Bronchial epithelial cell (primary cell): ENCODE data around the gene DYNLRB1. TPM values are rescaled to one million over a fixed set of nuclear protein-coding genes. Genes with fewer than 3 reads are reported as not detected.

Experiments
- DNase-seq: peaks from one replicate; pipeline ENCODE4 v3.0.0-alpha.2; 2010; ENCODE audit warnings: low read depth
- FAIRE-seq: peaks from 2 replicates; lab custom pipeline; 2011; peaks lifted over from hg19 to GRCh38; lab: Jason Lieb, UNC
- H3K27me3 ChIP-seq: 2 replicates; pipeline ENCODE4 v1.5.1; 2011; ENCODE audit warnings: low read length; ENCODE audit not compliant: control insufficient read depth, insufficient read depth
- H3K36me3 ChIP-seq: 2 replicates; pipeline ENCODE4 v1.5.1; 2011; ENCODE audit warnings: low read length; ENCODE audit not compliant: control insufficient read depth, insufficient read depth
- H3K4me3 ChIP-seq: 2 replicates; pipeline ENCODE4 v1.5.1; 2011; ENCODE audit warnings: mild to moderate bottlenecking, low read depth, low read length, control low read depth
- CTCF ChIP-seq: IDR thresholded peaks from 2 replicates; pipeline ENCODE4 v1.5.1; 2011; ENCODE audit warnings: mild to moderate bottlenecking, moderate library complexity, low read length, control low read depth, inconsistent platforms; ENCODE audit not compliant: insufficient read depth, severe bottlenecking
- total RNA-seq: library from RNA; depleted of rRNA; stranded (reverse); fragments of >200 nt; gene quantifications from 2 replicates; pipeline ENCODE4 v1.2.1, GENCODE V29; 2014

The DYNLRB1 gene
- total RNA-seq, 1 donor from 2014 or later: 12.6 TPM

- Histone ChIP-seq H3K4me3 (peak within 1 kb of the TSS; percentile 75), H3K27me3 (no peaks in the 10 kb centered on the region), H3K36me3 (no peaks in the 10 kb centered on the region)
- DNase-seq: peak; percentile 79
- no peak for TF ChIP-seq CTCF
- FAIRE-seq: no peak
These were observed 42.3 kb downstream of the DYNLRB1 start, which contains the start of gene MAP1LC3A for GRCh38 chr20:34558320-34559218. MAP1LC3A (plus strand) TSS chr20:34558718; CDS start chr20:34558869, 151 bp downstream.

- no peak for FAIRE-seq
These were observed 43.3 kb downstream of the DYNLRB1 start for GRCh38 chr20:34559311-34560140.

GRCh38 chr20:34560141-34560523 is 43.9 kb downstream of the DYNLRB1 start:
- Histone ChIP-seq H3K36me3 (no peaks in the 10 kb centered on the region), H3K4me3 (no peak overlapping the region), H3K27me3 (no peaks in the 10 kb centered on the region)
- FAIRE-seq: no peak
- DNase-seq: no peak
- no peak for TF ChIP-seq CTCF

More at GRCh38 chr20:34559311-34560140, 43.3 kb downstream of the DYNLRB1 start:
- DNase-seq: no peak
- Histone ChIP-seq H3K36me3 (no peaks in the 10 kb centered on the region), H3K27me3 (no peaks in the 10 kb centered on the region), H3K4me3 (peak overlapping the region; percentile 75)
- TF ChIP-seq CTCF: no peak

GRCh38 chr20:34560614-34561013 is 44.4 kb downstream of the DYNLRB1 start:
- Histone ChIP-seq H3K27me3 (no peaks in the 10 kb centered on the region), H3K36me3 (no peaks in the 10 kb centered on the region), H3K4me3 (no peak overlapping the region)
- DNase-seq (no peak), FAIRE-seq (no peak)
- no peak for TF ChIP-seq CTCF

- Histone ChIP-seq H3K27me3 (no peaks in the 10 kb centered on the region), H3K4me3 (no peak overlapping the region), H3K36me3 (no peaks in the 10 kb centered on the region)
- DNase-seq (no peak), FAIRE-seq (peak; percentile 70)
- no peak for TF ChIP-seq CTCF
These were observed 45.4 kb downstream of the DYNLRB1 start for GRCh38 chr20:34561661-34562060.
